Stimulated activated CD8-positive, alpha-beta memory T cell treated with anti-CD3 and anti-CD28 coated beads, Interleukin-4, amount 100 ng/mL, for 1 hour (primary cell): ENCODE results near the gene OR2T1.
"Not testable (repeated sequence)": the region's sequence is repeated elsewhere in the genome, so short reads cannot be mapped to it uniquely, and the experiment has no call there.

ENCODE experiments used
- DNase-seq, 2 donors: peaks; one replicate each; pipeline ENCODE4 v3.0.0-alpha.2; 2020; ENCODE audit warnings: low read depth in 2 of 2, low spot score in 1 of 2

OR2T1 gene, protein sequence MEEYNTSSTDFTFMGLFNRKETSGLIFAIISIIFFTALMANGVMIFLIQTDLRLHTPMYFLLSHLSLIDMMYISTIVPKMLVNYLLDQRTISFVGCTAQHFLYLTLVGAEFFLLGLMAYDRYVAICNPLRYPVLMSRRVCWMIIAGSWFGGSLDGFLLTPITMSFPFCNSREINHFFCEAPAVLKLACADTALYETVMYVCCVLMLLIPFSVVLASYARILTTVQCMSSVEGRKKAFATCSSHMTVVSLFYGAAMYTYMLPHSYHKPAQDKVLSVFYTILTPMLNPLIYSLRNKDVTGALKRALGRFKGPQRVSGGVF

DNA sequence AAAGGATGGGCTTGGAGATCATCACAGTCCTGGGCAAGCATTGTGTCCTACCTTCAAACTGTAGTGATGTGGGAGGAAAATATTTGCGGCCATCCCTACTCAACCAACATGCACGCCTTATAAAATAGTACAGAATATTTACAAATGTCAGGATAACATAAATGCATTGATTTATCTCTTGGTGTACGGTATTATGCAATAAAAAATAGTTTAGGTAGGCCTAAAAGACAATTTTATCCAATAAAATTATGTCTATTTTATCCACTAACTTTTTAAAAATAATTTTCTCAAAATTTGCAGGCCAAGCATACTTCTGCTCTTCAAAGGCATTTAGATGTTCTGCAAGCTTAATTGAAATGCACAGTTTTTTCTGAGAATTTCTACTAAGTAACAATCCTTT lies at the start of gene OR2T1:
Gene OR2T1, plus strand, starts transcription at position 301 of the 400 bp plus-strand sequence. CDS start 3,100 bp downstream, outside the sequence.
- DNase-seq: no peak

DNA sequence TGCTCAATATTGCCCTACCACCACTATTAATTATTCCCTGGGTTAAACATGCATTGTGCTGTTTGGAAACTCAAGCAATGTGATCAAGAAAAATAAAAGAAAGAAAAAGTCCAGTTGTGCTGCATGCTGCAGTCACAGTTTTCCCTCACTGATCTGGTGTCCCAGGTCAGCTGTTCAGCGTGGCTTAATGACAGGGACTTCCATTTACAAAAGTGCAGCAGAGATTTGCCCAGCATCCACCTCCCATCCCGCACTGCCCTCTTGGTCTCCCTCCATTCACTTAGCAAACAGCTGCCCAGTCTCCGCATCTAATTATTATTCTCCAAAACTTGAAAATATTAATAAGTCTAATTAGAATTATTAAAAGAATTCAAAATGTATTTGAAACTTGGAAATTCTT lies 43.4 kb upstream of the OR2T1 start:
- no peak for DNase-seq

DNA sequence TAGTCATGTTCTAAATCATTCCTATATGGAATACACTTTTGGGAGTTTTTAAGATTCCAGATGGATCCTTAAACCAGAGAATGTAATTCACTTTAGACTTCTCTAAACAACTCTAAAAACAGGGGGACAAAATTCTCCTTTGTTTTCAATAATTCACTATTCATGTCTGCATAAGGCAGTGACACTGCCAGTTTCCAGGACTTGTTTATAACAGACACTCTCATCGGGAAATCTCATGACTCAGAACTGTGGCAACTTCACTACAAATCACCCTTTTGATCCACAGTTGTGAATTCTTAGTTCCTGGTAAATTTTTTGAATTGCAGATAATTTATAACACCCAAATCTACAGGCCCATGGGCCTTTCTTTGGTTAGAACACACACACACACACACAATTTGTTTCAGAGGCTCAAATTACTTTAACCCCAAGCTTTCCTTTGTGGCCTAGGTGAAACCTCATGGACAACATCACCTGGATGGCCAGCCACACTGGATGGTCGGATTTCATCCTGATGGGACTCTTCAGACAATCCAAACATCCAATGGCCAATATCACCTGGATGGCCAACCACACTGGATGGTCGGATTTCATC lies 41.6 kb upstream of the OR2T1 start, which contains the start of gene OR2T4:
Gene OR2T4, plus strand, starts transcription at position 545 of the 595 bp plus-strand sequence. Its CDS starts 0 bp downstream, at position 545.
- DNase-seq: no peak

DNA sequence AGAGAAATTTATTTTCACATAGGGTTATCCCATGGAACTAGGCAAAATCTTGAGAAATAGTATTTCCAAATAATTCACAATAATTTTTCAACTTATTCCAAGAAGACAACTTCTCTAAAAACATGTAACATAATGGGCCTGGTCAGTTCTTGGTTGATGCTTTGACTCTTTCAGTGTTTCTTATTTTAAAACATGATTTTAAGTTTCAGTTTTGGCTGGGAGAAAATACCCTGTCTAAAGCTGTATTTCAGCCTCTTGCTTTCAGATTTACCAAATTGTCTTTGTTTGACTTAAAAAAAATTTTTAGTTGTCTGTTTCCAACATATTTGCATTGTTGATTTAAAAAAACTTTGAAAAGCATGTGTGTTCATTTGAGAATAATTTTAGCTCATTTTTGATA lies 36.2 kb upstream of the OR2T1 start:
- no peak for DNase-seq

DNA sequence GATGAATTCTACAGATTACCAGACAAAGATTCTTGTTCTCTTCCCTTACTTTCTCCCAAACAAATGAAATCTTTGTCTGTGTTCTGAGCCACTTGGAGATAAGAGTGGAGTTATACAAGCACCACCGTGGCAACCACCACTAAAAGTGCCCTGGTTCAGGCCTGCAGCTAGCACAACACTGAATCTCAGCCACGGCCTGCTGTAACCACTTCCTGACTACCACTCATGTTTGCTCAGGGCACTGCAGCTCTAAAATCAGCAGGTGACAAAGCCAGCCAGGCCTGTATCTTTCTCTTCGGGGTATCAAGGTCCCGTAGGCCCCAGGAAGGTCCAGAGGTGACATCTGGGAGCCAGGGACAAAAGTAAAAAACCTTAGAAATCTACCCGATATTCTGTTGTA lies 30.5 kb upstream of the OR2T1 start:
- no peak for DNase-seq

DNA sequence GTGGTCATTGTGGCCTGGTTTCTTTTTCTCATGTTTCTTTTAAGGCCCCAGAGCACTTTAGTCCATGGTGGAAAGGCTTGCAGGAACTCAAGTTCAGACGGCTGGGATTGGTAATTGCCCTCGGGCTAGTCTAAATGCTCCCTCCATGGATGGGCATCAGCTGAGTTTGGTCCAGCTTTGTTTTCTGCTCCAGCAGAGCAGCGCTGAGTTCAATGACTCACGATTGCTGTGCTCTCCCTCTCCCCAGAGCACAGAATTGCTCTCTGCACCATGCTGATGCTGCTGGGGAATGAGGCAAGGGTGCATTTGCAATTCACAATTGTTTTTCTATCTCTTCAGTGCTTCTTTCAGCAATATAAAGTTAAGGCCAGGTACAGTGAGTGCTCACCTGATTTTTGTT lies 29.1 kb upstream of the OR2T1 start:
- no peak for DNase-seq

DNA sequence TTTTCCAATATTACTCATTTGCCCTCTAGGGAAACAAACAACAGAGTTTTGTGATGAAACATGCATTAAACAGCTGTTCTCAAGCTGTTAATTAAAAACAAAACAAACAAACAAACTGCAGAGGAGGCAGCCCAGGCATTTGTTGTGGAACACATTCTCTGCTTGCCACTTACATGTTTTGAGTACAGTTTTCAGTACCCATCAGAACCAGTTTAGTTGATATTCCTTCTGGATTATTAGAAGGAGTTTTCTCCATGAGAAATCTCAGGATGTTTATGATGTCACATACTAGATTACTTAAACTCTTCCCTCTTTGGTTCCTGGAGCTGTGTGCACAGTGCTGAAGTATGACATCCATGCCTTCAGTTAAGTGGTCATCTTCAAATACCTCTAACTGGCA lies 27.4 kb upstream of the OR2T1 start, which contains the start of gene OR2T6:
Gene OR2T6, plus strand, starts transcription at position 301 of the 400 bp plus-strand sequence. CDS start 11,863 bp downstream, outside the sequence.
- DNase-seq: no peak

DNA sequence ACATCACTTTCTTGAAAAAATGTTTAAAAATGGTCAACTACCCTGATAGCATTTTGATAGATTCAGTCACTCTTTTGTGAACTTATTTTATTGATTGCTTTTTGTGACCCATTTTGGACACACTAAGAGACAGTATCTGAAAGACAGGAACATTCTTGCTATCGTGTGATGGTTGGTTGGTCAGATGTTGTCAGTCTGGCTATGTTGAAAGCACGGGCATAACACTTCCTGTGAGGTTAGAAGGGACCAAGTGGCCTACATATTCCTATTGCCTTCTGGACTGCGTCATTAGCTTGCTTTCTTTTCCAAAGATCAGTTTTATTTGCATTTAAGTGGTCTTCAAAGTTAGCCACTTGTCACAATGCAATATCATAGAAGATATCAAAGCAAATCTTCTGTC lies 25.9 kb upstream of the OR2T1 start:
- no peak for DNase-seq

DNA sequence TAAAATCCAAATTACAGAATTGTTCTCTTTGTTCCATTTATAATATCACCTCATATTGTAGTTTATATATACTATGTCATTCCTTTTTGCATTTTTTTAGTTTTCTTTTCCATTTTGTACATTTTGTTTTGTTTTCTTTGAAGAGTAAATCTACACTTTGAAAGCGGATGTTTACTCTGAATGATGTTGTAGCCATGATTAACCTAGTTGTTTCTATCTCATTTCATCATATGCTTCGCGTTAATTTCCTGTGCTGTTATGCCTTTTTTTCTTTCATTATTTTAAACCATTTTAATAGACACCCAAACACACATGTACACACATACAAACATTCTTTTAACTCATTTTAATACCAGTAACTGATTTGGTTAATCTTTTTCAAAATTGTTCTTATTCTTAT lies 22.0 kb upstream of the OR2T1 start:
- no peak for DNase-seq

DNA sequence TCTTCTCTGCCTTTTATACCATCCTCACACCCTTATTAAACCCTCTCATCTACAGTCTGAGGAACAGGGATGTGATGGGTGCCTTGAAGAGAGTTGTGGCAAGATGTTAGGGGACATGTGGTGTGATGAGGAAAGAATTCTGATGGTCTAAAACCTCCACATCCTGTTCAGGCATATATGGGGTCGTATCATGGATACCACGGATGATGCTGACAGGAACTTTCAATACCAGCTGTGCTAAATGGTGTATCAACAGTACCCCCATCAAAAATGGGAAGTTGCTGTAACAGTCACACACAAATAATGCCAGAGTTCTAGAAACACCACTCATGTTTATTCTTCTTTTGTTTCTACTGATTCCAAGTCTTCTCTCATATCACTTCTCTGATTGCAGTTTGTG lies 14.4 kb upstream of the OR2T1 start:
- no peak for DNase-seq

DNA sequence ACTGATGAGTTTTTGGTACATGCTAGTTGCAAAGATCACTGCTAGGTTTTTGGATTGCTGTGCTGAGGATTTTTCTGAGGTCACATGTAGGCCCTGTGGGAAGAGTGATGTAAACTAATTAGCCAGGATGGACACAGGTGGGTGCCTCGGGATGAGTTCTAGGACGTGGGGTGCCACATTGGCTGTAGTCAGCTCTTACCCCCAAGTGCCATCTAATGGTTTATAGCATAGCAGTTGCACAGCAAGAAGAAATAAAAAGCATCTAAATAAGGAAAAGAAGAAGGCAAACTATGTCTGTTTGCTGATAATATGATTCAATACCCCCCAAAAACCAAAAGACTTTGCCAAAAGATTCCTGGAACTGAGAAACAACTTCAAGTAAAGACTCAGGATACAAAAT lies 9.8 kb upstream of the OR2T1 start:
- no peak for DNase-seq

DNA sequence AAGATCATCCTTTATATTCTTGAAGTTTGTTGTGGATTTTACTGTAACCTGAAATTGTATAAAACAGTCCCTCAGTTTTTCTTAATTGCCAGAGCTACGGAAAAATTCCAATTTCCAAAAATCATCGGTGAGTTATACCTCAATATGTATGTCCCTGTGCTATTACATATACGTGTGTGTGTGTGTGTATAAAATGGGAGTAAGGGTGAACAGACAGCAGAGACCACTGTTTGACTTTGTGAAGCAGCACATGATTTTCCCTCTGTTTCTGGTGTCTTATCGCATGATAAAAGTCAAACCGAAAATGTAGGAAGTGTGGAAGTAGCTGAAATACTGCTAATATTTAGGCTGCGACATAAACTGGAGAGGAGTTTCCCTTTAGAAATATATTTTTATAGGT lies 1.2 kb downstream of the OR2T1 start:
- no peak for DNase-seq

DNA sequence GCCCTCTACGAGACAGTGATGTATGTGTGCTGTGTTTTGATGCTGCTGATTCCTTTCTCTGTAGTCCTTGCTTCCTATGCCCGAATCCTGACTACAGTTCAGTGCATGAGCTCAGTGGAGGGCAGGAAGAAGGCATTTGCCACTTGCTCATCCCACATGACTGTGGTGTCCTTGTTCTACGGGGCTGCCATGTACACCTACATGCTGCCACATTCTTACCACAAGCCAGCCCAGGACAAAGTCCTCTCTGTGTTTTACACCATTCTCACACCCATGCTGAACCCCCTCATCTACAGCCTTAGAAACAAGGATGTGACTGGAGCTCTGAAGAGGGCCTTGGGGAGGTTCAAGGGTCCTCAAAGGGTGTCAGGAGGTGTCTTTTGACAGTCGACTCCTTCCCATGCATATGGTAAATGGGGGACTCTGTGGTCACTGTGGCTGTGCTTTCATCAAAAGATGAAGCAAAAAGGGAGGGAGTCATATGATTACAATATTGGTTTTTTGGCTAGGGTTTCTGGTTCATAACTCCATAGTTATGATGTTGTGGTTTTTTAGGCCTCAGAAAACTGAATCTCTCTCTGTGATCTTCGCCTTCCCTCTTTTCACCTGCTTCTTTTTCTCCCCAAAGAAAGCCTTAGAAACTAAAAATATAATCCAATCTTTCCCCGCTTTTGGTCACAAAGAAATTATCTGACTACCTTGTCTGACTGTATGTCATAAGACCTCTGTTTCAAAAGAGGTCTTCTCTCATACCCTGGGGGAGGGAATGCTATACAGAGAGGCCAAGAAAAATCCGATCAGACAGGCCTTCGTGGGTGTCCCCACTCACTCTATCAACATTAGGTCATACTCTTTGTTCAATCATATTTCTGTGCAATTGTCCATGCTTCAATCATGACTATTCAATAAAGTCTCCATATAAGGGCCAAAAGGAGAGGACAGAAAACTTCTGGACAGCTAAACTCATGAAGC lies 4.2 kb downstream of the OR2T1 start:
- no peak for DNase-seq

DNA sequence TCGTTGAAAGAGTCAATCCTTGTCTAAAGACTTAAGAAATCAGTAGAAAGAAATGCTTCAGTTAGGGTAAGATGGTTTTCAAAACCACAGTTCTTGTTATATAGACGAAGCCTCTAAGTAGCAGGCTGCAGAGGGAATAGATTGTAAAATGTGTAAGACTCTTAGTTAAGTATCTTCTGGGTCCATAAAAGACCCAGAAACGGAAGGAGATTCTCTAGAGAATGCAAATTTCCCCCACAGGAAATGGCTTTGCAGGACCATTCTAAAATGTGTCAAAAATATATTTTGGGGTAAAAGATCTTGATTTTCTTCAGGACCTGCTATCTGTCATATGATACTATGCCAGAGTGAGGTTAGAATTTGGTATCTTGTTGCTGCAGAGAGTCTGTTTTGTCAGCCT lies 13.4 kb downstream of the OR2T1 start:
- DNase-seq: no peak

DNA sequence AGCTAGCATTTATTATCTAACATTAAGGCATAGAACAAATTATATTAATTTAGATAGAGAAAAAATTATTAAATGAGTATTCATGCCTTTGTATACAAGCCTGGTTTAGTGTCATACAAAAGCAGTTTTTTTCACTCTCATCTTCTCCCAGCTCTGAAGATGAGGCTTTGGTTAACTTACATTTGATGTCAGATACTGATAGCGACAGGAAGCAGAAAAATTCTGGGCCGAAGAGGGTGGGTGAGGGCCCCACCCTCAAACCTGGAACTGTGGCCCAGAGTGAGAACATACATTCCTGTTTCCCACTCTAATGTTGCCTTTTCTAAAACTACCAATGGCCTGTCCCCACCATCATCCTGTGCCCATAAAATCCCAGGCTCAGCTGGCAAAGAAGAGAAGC lies 15.0 kb downstream of the OR2T1 start:
- no peak for DNase-seq

DNA sequence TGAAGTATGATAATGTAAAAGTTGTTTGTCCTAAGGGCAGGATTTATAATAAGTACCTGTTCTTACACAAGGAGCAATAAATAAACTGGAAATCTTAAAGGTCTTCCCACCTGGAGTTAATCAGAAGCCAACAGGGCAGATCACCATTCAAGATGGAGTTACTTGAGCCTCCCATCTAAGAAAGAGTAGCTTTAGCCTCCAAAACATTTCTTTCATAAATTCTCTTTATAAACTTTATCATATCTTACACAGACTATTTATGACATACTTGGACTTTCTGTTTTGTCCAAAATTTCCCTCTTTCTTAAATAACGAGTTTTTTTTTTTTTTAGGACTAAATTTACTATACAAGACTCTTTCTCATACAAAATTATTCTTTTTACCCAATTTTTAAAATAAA lies 18.5 kb downstream of the OR2T1 start:
- DNase-seq: no peak

DNA sequence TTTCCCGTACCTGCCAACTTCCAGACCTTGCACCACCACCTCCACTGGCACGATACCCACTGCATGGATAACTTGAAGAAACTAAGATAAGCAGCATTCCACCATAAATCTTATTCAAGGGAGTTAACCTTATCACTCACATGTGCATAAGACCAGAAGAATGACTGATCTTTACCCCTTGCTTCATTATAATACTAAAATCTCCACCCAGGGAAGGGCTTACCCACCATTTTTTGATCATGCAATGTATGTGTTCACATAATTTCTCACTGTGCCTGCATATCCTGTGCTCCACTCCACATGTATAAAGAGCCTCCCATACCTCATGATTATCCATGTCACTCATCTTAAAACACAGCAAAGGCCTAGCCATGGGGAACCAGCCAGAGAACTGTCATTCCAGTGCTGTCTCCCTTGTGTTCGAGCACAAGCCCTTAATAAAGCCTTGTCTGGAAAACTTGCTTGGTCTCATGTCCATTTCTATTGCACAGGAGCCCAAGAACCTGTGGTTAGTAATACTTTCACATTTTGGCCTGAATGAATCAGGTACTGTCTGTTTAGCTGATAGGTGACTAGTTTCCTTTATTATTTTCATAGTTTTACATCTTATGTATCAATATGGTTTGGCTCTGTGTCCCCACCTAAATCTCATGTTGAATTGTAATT lies 24.8 kb downstream of the OR2T1 start:
- not testable (repeated sequence) for DNase-seq

DNA sequence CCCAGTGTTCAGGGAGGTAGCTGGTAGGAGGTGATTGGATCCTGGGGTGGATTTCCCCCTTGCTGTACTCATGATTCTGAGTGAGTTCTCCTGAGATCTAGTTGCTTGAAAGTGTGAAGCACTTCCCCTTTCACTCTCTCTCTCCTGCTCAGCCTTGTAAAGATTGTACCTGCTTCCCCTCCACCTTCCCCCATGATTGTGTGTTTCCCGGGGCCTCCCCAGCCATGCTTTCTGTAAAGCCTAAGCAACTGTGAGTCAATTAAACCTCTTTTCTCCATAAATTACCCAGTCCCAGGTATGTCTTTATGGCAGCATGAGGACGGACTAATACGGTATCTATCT lies 25.3 kb downstream of the OR2T1 start:
- not testable (repeated sequence) for DNase-seq

DNA sequence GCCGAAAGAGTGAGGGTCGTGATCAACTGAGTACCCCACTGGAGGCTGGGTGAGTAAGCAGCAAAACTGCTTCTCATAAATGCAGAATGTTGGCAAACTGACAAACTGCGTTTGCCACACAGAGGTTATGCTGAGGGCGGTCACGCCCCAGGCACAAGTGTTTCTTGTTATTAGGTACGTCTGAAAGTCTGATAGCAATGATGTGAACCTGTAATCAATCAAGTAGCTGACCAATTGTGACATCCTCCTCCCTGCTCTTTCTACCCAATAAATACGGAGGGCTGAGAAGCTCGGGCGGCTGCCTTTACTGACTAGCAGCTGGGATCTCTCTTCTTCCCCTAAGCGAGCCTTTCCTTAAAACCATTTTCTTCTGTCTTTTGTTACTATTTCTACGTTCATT lies 28.8 kb downstream of the OR2T1 start:
- not testable (repeated sequence) for DNase-seq

DNA sequence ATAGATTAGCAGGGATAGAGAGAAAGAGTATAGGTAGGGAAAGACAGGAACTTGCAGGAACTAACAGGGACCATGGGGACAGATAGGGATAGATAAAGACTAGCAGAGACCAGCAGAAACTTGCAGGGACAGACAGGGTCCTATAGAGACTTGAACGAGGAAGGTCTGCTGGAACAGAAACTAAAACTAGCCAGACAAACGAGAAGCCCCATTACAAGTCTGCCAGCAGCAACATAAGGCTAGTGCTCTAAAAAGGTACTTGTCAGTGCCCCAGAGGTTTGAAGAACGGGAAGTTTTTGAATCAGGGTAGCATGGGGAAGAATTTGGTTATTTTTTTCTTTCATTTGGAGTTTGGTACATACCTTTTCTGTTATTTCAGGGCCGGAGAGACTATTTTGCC lies 29.4 kb downstream of the OR2T1 start:
- not testable (repeated sequence) for DNase-seq

DNA sequence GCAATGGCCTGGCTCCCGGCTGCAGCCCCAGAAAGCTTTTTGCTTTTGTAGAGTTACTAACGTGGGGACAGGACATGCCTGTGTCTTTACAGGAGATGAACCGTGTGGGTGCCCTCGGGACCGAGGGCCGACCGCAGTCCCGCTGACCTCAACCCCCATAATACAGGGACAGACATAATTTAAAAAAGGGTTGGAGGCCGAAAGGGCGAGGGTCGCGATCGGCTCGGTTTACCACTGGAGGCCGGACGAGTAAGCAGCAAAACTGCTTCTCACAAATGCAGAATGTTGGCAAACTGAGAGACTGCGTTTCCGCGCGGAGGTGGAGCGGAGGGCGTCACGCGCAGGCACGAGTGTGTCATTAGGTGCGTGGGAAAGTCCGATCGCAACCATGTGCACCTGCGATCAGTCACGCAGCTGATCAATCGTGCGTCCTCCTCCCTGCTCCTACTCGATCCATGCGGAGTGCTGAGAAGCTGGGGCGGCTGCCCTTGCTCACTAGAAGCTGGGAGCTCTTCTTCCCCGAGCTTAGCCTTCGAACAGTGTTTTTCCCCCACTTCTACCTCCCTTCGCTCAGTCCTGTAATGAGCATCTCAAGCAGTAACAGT lies 31.1 kb downstream of the OR2T1 start:
- DNase-seq: not testable (repeated sequence)
